Lower lobe of right lung (tissue), 2 donors: ENCODE measurements around the gene METAP1D. TPM values are rescaled to one million over a fixed set of nuclear protein-coding genes. Genes with fewer than 3 reads are reported as not detected.

Experiments
- ATAC-seq, 2 donors: fragments of 200-7000 bp; cut with Tn5 transposase; one replicate each; pipeline ENCODE4 v1.9.1; 2020 to 2022; ENCODE audit warnings: mild to moderate bottlenecking in 2 of 2, moderate library complexity in 2 of 2
- DNase-seq: peaks from one replicate; pipeline ENCODE4 v3.0.0-alpha.2; 2020
- H3K27ac ChIP-seq: fragments of 200-600 bp; one replicate; pipeline ENCODE4 v1.8.0; 2022
- H3K27me3 ChIP-seq: fragments of 200-600 bp; one replicate; pipeline ENCODE4 v1.8.0; 2022; ENCODE audit warnings: low read depth
- H3K36me3 ChIP-seq: fragments of 200-600 bp; one replicate; pipeline ENCODE4 v1.8.0; 2022; ENCODE audit warnings: mild to moderate bottlenecking
- H3K4me1 ChIP-seq: fragments of 200-600 bp; one replicate; pipeline ENCODE4 v1.8.0; 2022
- H3K4me3 ChIP-seq: fragments of 200-600 bp; one replicate; pipeline ENCODE4 v1.8.0; 2022; ENCODE audit warnings: mild to moderate bottlenecking
- H3K9me3 ChIP-seq: fragments of 200-600 bp; one replicate; pipeline ENCODE4 v1.8.0; 2022
- CTCF ChIP-seq: fragments of 200-600 bp; IDR thresholded peaks from one replicate; pipeline ENCODE4 v1.8.0; 2022; ENCODE audit warnings: antibody characterized with exemption, mild to moderate bottlenecking
- intact Hi-C: fragments of 100-400 bp; cut with DNase I; formaldehyde crosslinking; loops from one replicate; pipeline ENCODE4 v1.11.0; 2022
- total RNA-seq: library from RNA; stranded (reverse); fragmentation: NEBNext Ultra II Directional; extraction: Animal tissue kit (Norgen Biotek cat#: 25700); gene quantifications from one replicate; pipeline ENCODE4 v1.2.1, GENCODE V29; 2021
- donor health status: DM: no; HTN: yes; CAD: no; lungs with severe emphysema.

Gene METAP1D
- total RNA-seq, 1 donor from 2014 or later: 3.8 TPM

GRCh38 chr2:172093416-172094293 is 93.9 kb downstream of the METAP1D start:
- ATAC-seq (no peak), DNase-seq (no peak)

GRCh38 chr2:172094294-172095145 is 94.8 kb downstream of the METAP1D start:
- Histone ChIP-seq H3K4me3 (peak overlapping the region; percentile 44), H3K36me3 (no peaks in the 10 kb centered on the region), H3K27ac (no peak overlapping the region), H3K4me1 (peaks cover 44% of the 10 kb centered on the region), H3K9me3 (no peaks in the 10 kb centered on the region), H3K27me3 (peaks cover 100% of the 10 kb centered on the region)
- ATAC-seq (peak; percentile 11 to 29), DNase-seq (peak; percentile 40)
- intact Hi-C loops: no loop called here
- no peak for TF ChIP-seq CTCF

More at GRCh38 chr2:172093416-172094293, 93.9 kb downstream of the METAP1D start:
- Histone ChIP-seq H3K4me1 (peaks cover 35% of the 10 kb centered on the region), H3K36me3 (no peaks in the 10 kb centered on the region), H3K27ac (no peak overlapping the region), H3K4me3 (no peak overlapping the region), H3K27me3 (peaks cover 100% of the 10 kb centered on the region), H3K9me3 (no peaks in the 10 kb centered on the region)
- no peak for TF ChIP-seq CTCF
- intact Hi-C loops: no loop called here

- Histone ChIP-seq H3K36me3 (no peaks in the 10 kb centered on the region), H3K27ac (no peak overlapping the region), H3K4me3 (peak overlapping the region; percentile 44), H3K27me3 (peaks cover 100% of the 10 kb centered on the region), H3K9me3 (no peaks in the 10 kb centered on the region), H3K4me1 (peaks cover 52% of the 10 kb centered on the region)
- no peak for TF ChIP-seq CTCF
- peak; percentile 60 to 68 for ATAC-seq
- peak; percentile 66 for DNase-seq
- intact Hi-C loops: no loop called here
Measured at GRCh38 chr2:172095146-172095904, 95.6 kb downstream of the METAP1D start.

- H3K9me3 ChIP-seq: no peaks in the 10 kb centered on the region
- no peak overlapping the region for H3K27ac ChIP-seq
- peak overlapping the region; percentile 44 for H3K4me3 ChIP-seq
- ATAC-seq: no peak
- no peak for DNase-seq
- peaks cover 100% of the 10 kb centered on the region for H3K27me3 ChIP-seq
- H3K36me3 ChIP-seq: no peaks in the 10 kb centered on the region
- intact Hi-C loops: no loop called here
- peaks cover 60% of the 10 kb centered on the region for H3K4me1 ChIP-seq
- no peak for TF ChIP-seq CTCF
Measured at GRCh38 chr2:172095905-172096625, 96.3 kb downstream of the METAP1D start.
